Osteocyte (in vitro differentiated cells): Measurements from ENCODE around the gene GPC6. TPM values are rescaled to one million over a fixed set of nuclear protein-coding genes. Genes with fewer than 3 reads are reported as not detected.

ENCODE experiments used
- DNase-seq: peaks from one replicate; pipeline ENCODE4 v3.0.0; 2021; ENCODE audit warnings: mixed read lengths; ENCODE audit not compliant: unreplicated experiment; ENCODE audit errors: extremely low spot score
- H3K27ac Mint-ChIP-seq: one replicate; pipeline ENCODE4 v1.8.0; 2021; ENCODE audit warnings: mild to moderate bottlenecking, mixed read lengths; ENCODE audit not compliant: unreplicated experiment
- H3K27me3 Mint-ChIP-seq: one replicate; pipeline ENCODE4 v1.8.0; 2021; ENCODE audit warnings: mixed read lengths; ENCODE audit not compliant: unreplicated experiment
- H3K36me3 Mint-ChIP-seq: one replicate; pipeline ENCODE4 v1.8.0; 2021; ENCODE audit warnings: mixed read lengths; ENCODE audit not compliant: unreplicated experiment
- H3K4me1 Mint-ChIP-seq: one replicate; pipeline ENCODE4 v1.8.0; 2021; ENCODE audit warnings: mixed read lengths; ENCODE audit not compliant: unreplicated experiment
- H3K4me3 Mint-ChIP-seq: one replicate; pipeline ENCODE4 v1.8.0; 2021; ENCODE audit warnings: mild to moderate bottlenecking, moderate library complexity, mixed read lengths; ENCODE audit not compliant: unreplicated experiment
- H3K9me3 Mint-ChIP-seq: one replicate; pipeline ENCODE4 v1.8.0; 2021; ENCODE audit warnings: mixed read lengths; ENCODE audit not compliant: unreplicated experiment
- CTCF ChIP-seq: fragments of 200-600 bp; sonication (generic); IDR thresholded peaks from 2 replicates; pipeline ENCODE4 v1.5.0; 2021; ENCODE audit warnings: antibody characterized with exemption, mild to moderate bottlenecking, moderate library complexity
- total RNA-seq: library from RNA; stranded (reverse); gene quantifications from 2 replicates; pipeline ENCODE4 v1.2.1, GENCODE V29; 2021

The GPC6 gene
- total RNA-seq, 1 donor from 2014 or later = 125 TPM

GRCh38 chr13:93413972-93414717 is 187.5 kb downstream of the GPC6 start:
- Mint-ChIP-seq H3K36me3 (no peaks in the 10 kb centered on the region), H3K27ac (peak overlapping the region; percentile 80), H3K4me3 (peak overlapping the region; percentile 36), H3K9me3 (no peaks in the 10 kb centered on the region), H3K27me3 (no peaks in the 10 kb centered on the region), H3K4me1 (peaks cover 40% of the 10 kb centered on the region)
- DNase-seq = no peak
- no peak for TF ChIP-seq CTCF

- H3K27ac Mint-ChIP-seq = peak overlapping the region; percentile 84
- DNase-seq = no peak
- no peak overlapping the region for H3K4me3 Mint-ChIP-seq
Measured at GRCh38 chr13:93416736-93417355, 190.2 kb downstream of the GPC6 start.

GRCh38 chr13:93418398-93418797 is 191.8 kb downstream of the GPC6 start:
- DNase-seq = no peak
- Mint-ChIP-seq H3K9me3 (no peaks in the 10 kb centered on the region), H3K36me3 (peaks cover 12% of the 10 kb centered on the region), H3K27ac (no peak overlapping the region), H3K4me1 (peaks cover 65% of the 10 kb centered on the region), H3K4me3 (no peak overlapping the region), H3K27me3 (no peaks in the 10 kb centered on the region)
- no peak for TF ChIP-seq CTCF

More at GRCh38 chr13:93416736-93417355, 190.2 kb downstream of the GPC6 start:
- H3K36me3 Mint-ChIP-seq = peaks cover 9% of the 10 kb centered on the region
- H3K27me3 Mint-ChIP-seq = no peaks in the 10 kb centered on the region
- no peak for TF ChIP-seq CTCF
- peaks cover 50% of the 10 kb centered on the region for H3K4me1 Mint-ChIP-seq
- no peaks in the 10 kb centered on the region for H3K9me3 Mint-ChIP-seq

GRCh38 chr13:93420206-93420605 is 193.6 kb downstream of the GPC6 start:
- TF ChIP-seq CTCF = no peak
- Mint-ChIP-seq H3K9me3 (no peaks in the 10 kb centered on the region), H3K4me1 (peaks cover 55% of the 10 kb centered on the region), H3K27ac (no peak overlapping the region), H3K4me3 (no peak overlapping the region), H3K27me3 (no peaks in the 10 kb centered on the region), H3K36me3 (peaks cover 12% of the 10 kb centered on the region)
- DNase-seq = no peak

GRCh38 chr13:93420887-93421286 is 194.3 kb downstream of the GPC6 start:
- H3K4me1 Mint-ChIP-seq = peaks cover 52% of the 10 kb centered on the region
- H3K36me3 Mint-ChIP-seq = peaks cover 15% of the 10 kb centered on the region

More at GRCh38 chr13:93420887-93421286, 194.3 kb downstream of the GPC6 start:
- DNase-seq = no peak
- Mint-ChIP-seq H3K27ac (no peak overlapping the region), H3K27me3 (no peaks in the 10 kb centered on the region), H3K9me3 (no peaks in the 10 kb centered on the region), H3K4me3 (no peak overlapping the region)
- TF ChIP-seq CTCF = no peak
